WTC11 (cell line): Measurements from ENCODE around the gene SMYD3. TPM values are rescaled to one million over a fixed set of nuclear protein-coding genes. Genes with fewer than 3 reads are reported as not detected.

Experiments
- ATAC-seq: fragments of 200-7000 bp; cut with Tn5 transposase; 2 replicates; pipeline ENCODE4 v1.10.0; 2021; ENCODE audit warnings: mild to moderate bottlenecking, moderate library complexity
- CTCF ChIA-PET: fragments of 300-600 bp; sonication (Branson Sonifier 250); formaldehyde crosslinking; loops from one replicate; lab custom pipeline; 2021; ENCODE audit warnings: antibody characterized with exemption; lab: Charles Lee
- POLR2A ChIA-PET: fragments of 350-600 bp; sonication (Branson Sonifier 250); formaldehyde crosslinking; loops from one replicate; lab custom pipeline; 2021; ENCODE audit warnings: antibody characterized with exemption; lab: Charles Lee
- DNase-seq: peaks from one replicate; pipeline ENCODE4 v3.0.0; 2021; ENCODE audit warnings: low spot score
- H3K27ac Mint-ChIP-seq: 2 replicates; pipeline ENCODE4 v1.8.0; 2021; ENCODE audit warnings: mixed read lengths
- H3K27me3 Mint-ChIP-seq: 2 replicates; pipeline ENCODE4 v1.8.0; 2021; ENCODE audit warnings: low read depth, mild to moderate bottlenecking, moderate library complexity, mixed read lengths
- H3K36me3 Mint-ChIP-seq: 2 replicates; pipeline ENCODE4 v1.8.0; 2021; ENCODE audit warnings: mixed read lengths
- H3K4me1 Mint-ChIP-seq: 2 replicates; pipeline ENCODE4 v1.8.0; 2022; ENCODE audit warnings: mixed read lengths
- H3K4me3 Mint-ChIP-seq: 2 replicates; pipeline ENCODE4 v1.8.0; 2021; ENCODE audit warnings: mild to moderate bottlenecking, moderate library complexity, mixed read lengths
- H3K9me3 Mint-ChIP-seq: 2 replicates; pipeline ENCODE4 v1.8.0; 2021; ENCODE audit warnings: mixed read lengths
- ATF6 ChIP-seq: sonication (generic); formaldehyde crosslinking; IDR thresholded peaks from 2 replicates; pipeline ENCODE4 v1.8.1; 2023; ENCODE audit warnings: mild to moderate bottlenecking, missing genetic modification reagents
- CTCF ChIP-seq: fragments of 200-600 bp; IDR thresholded peaks from 2 replicates; pipeline ENCODE4 v1.8.0; 2022; ENCODE audit warnings: antibody characterized with exemption
- FOXJ3 ChIP-seq: sonication (generic); formaldehyde crosslinking; IDR thresholded peaks from 2 replicates; pipeline ENCODE4 v1.9.0; 2021; ENCODE audit warnings: missing genetic modification reagents, mild to moderate bottlenecking, borderline replicate concordance
- FOXP1 ChIP-seq: sonication (generic); formaldehyde crosslinking; IDR thresholded peaks from 2 replicates; pipeline ENCODE4 v1.8.0; 2022; ENCODE audit warnings: missing genetic modification reagents, mild to moderate bottlenecking, moderate library complexity, borderline replicate concordance
- GTF2I ChIP-seq: fragments of 250-450 bp; sonication (Bioruptor Pico); conservative IDR thresholded peaks from 2 replicates; pipeline ENCODE4 v1.4.0; 2021; ENCODE audit warnings: mild to moderate bottlenecking
- HMGXB4 ChIP-seq: sonication (generic); formaldehyde crosslinking; IDR thresholded peaks from 2 replicates; pipeline ENCODE4 v1.8.1; 2023; ENCODE audit warnings: mild to moderate bottlenecking, moderate library complexity, missing genetic modification reagents
- IRF2 ChIP-seq: sonication (generic); formaldehyde crosslinking; IDR thresholded peaks from 2 replicates; pipeline ENCODE4 v1.8.0; 2022; ENCODE audit warnings: low read depth, missing genetic modification reagents, borderline replicate concordance
- NFATC4 ChIP-seq: fragments of 250-450 bp; sonication (Bioruptor Pico); IDR thresholded peaks from 2 replicates; pipeline ENCODE4 v1.9.0; 2021; ENCODE audit warnings: mild to moderate bottlenecking
- NFE2L1 ChIP-seq: sonication (generic); formaldehyde crosslinking; IDR thresholded peaks from 2 replicates; pipeline ENCODE4 v1.8.1; 2023; ENCODE audit warnings: missing genetic modification reagents
- NFYB ChIP-seq: sonication (generic); formaldehyde crosslinking; conservative IDR thresholded peaks from 2 replicates; pipeline ENCODE4 v1.8.0; 2022; ENCODE audit warnings: low read depth, missing genetic modification reagents
- NR3C1 ChIP-seq: sonication (generic); formaldehyde crosslinking; conservative IDR thresholded peaks from 2 replicates; pipeline ENCODE4 v1.8.1; 2023; ENCODE audit warnings: low read depth, mild to moderate bottlenecking, missing genetic modification reagents
- PREB ChIP-seq: sonication (generic); formaldehyde crosslinking; IDR thresholded peaks from 2 replicates; pipeline ENCODE4 v1.8.1; 2022; ENCODE audit warnings: mild to moderate bottlenecking, missing genetic modification reagents, moderate library complexity, borderline replicate concordance
- SMAD4 ChIP-seq: sonication (generic); formaldehyde crosslinking; IDR thresholded peaks from 2 replicates; pipeline ENCODE4 v1.8.0; 2022; ENCODE audit warnings: mild to moderate bottlenecking, missing genetic modification reagents
- SOX15 ChIP-seq: fragments of 250-450 bp; sonication (Bioruptor Pico); IDR thresholded peaks from 2 replicates; pipeline ENCODE4 v1.9.0; 2021; ENCODE audit warnings: mild to moderate bottlenecking
- ZBTB43 ChIP-seq: sonication (generic); formaldehyde crosslinking; IDR thresholded peaks from 2 replicates; pipeline ENCODE4 v1.8.1; 2023; ENCODE audit warnings: mild to moderate bottlenecking, missing genetic modification reagents
- ZNF396 ChIP-seq: fragments of 250-450 bp; sonication (Bioruptor Pico); IDR thresholded peaks from 2 replicates; pipeline ENCODE4 v1.8.0; 2021; ENCODE audit warnings: mild to moderate bottlenecking, moderate library complexity, borderline replicate concordance
- ZNF423 ChIP-seq: fragments of 250-450 bp; sonication (Bioruptor Pico); IDR thresholded peaks from 2 replicates; pipeline ENCODE4 v2.1.2; 2022; ENCODE audit warnings: mild to moderate bottlenecking, moderate library complexity
- total RNA-seq: library from RNA; stranded (reverse); gene quantifications from 3 replicates; pipeline ENCODE4 v1.2.3, GENCODE V29; 2021
- TF ChIP-seq, protein P1 (sequence below): sonication (generic); formaldehyde crosslinking; IDR thresholded peaks from 2 replicates; pipeline ENCODE4 v1.8.1; 2022; ENCODE audit warnings: mild to moderate bottlenecking, moderate library complexity, missing genetic modification reagents
- TF ChIP-seq, protein P2 (sequence below): sonication (generic); formaldehyde crosslinking; conservative IDR thresholded peaks from 2 replicates; pipeline ENCODE4 v1.8.1; 2023; ENCODE audit warnings: mild to moderate bottlenecking, low read depth, missing genetic modification reagents, moderate library complexity
- TF ChIP-seq, protein P3 (sequence below): sonication (generic); formaldehyde crosslinking; IDR thresholded peaks from 2 replicates; pipeline ENCODE4 v1.8.0; 2023; ENCODE audit warnings: missing genetic modification reagents, mild to moderate bottlenecking, borderline replicate concordance

SMYD3 gene
- total RNA-seq, 1 experiment from 2014 or later: 21.4 TPM

- no peak for DNase-seq
- peaks cover 24% of the 10 kb centered on the region for H3K4me1 Mint-ChIP-seq
- H3K4me3 Mint-ChIP-seq: no peak overlapping the region
- no peak for ATAC-seq
- peaks cover 6% of the 10 kb centered on the region for H3K36me3 Mint-ChIP-seq
- POLR2A ChIA-PET: no interaction called here
- H3K27ac Mint-ChIP-seq: 0 out of 2 replicates have a peak overlapping the region, but pooled peaks have one; percentile 6
- no peaks in the 10 kb centered on the region for H3K27me3 Mint-ChIP-seq
- CTCF ChIA-PET: no interaction called here
- peaks cover 9% of the 10 kb centered on the region for H3K9me3 Mint-ChIP-seq
- TF ChIP-seq ATF6 (no peak), ZBTB43 (CRISPR knock-in tag) (no peak), ZNF396 (no peak), CTCF (no peak), HMGXB4 (CRISPR knock-in tag) (no peak), NR3C1 (CRISPR knock-in tag) (no peak), SMAD4 (CRISPR knock-in tag) (no peak), PREB (CRISPR knock-in tag) (no peak), SOX15 (CRISPR knock-in tag) (no peak), ZNF423 (CRISPR knock-in tag) (no peak), FOXP1 (CRISPR knock-in tag) (no peak), NFATC4 (CRISPR knock-in tag) (no peak), NFE2L1 (CRISPR knock-in tag) (no peak), FOXJ3 (CRISPR knock-in tag) (no peak), IRF2 (CRISPR knock-in tag) (no peak), GTF2I (CRISPR knock-in tag) (no peak), NFYB (CRISPR knock-in tag) (no peak)
- TF ChIP-seq, protein P1, sequence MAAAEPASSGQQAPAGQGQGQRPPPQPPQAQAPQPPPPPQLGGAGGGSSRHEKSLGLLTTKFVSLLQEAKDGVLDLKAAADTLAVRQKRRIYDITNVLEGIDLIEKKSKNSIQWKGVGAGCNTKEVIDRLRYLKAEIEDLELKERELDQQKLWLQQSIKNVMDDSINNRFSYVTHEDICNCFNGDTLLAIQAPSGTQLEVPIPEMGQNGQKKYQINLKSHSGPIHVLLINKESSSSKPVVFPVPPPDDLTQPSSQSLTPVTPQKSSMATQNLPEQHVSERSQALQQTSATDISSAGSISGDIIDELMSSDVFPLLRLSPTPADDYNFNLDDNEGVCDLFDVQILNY (CRISPR knock-in tag): no peak
- TF ChIP-seq, protein P2, sequence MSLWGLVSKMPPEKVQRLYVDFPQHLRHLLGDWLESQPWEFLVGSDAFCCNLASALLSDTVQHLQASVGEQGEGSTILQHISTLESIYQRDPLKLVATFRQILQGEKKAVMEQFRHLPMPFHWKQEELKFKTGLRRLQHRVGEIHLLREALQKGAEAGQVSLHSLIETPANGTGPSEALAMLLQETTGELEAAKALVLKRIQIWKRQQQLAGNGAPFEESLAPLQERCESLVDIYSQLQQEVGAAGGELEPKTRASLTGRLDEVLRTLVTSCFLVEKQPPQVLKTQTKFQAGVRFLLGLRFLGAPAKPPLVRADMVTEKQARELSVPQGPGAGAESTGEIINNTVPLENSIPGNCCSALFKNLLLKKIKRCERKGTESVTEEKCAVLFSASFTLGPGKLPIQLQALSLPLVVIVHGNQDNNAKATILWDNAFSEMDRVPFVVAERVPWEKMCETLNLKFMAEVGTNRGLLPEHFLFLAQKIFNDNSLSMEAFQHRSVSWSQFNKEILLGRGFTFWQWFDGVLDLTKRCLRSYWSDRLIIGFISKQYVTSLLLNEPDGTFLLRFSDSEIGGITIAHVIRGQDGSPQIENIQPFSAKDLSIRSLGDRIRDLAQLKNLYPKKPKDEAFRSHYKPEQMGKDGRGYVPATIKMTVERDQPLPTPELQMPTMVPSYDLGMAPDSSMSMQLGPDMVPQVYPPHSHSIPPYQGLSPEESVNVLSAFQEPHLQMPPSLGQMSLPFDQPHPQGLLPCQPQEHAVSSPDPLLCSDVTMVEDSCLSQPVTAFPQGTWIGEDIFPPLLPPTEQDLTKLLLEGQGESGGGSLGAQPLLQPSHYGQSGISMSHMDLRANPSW: no peak
- TF ChIP-seq, protein P3, sequence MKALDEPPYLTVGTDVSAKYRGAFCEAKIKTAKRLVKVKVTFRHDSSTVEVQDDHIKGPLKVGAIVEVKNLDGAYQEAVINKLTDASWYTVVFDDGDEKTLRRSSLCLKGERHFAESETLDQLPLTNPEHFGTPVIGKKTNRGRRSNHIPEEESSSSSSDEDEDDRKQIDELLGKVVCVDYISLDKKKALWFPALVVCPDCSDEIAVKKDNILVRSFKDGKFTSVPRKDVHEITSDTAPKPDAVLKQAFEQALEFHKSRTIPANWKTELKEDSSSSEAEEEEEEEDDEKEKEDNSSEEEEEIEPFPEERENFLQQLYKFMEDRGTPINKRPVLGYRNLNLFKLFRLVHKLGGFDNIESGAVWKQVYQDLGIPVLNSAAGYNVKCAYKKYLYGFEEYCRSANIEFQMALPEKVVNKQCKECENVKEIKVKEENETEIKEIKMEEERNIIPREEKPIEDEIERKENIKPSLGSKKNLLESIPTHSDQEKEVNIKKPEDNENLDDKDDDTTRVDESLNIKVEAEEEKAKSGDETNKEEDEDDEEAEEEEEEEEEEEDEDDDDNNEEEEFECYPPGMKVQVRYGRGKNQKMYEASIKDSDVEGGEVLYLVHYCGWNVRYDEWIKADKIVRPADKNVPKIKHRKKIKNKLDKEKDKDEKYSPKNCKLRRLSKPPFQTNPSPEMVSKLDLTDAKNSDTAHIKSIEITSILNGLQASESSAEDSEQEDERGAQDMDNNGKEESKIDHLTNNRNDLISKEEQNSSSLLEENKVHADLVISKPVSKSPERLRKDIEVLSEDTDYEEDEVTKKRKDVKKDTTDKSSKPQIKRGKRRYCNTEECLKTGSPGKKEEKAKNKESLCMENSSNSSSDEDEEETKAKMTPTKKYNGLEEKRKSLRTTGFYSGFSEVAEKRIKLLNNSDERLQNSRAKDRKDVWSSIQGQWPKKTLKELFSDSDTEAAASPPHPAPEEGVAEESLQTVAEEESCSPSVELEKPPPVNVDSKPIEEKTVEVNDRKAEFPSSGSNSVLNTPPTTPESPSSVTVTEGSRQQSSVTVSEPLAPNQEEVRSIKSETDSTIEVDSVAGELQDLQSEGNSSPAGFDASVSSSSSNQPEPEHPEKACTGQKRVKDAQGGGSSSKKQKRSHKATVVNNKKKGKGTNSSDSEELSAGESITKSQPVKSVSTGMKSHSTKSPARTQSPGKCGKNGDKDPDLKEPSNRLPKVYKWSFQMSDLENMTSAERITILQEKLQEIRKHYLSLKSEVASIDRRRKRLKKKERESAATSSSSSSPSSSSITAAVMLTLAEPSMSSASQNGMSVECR: no peak
- TF ChIP-seq, all 79 proteins: peak for 0
Measured at GRCh38 chr1:246152986-246153431, 354.1 kb downstream of the SMYD3 start.
